Prostate gland (tissue), 2 donors: ENCODE measurements around the gene TNRC6C. TPM values are rescaled to one million over a fixed set of nuclear protein-coding genes. Genes with fewer than 3 reads are reported as not detected.

Experiments
- DNase-seq: peaks from one replicate; pipeline ENCODE4 v3.0.0-alpha.2; 2019; ENCODE audit warnings: low spot score
- H3K27ac ChIP-seq, 2 donors: fragments of 200-600 bp; sonication (generic); 2 replicates each; pipeline ENCODE4 v1.5.1; 2017 to 2019
- H3K27me3 ChIP-seq: fragments of 200-600 bp; sonication (generic); replicated peaks from 2 replicates; pipeline ENCODE4 v1.5.1; 2019; ENCODE audit not compliant: insufficient read depth
- H3K36me3 ChIP-seq, 2 donors: fragments of 200-600 bp; sonication (generic); 1 replicate in 1 of 2; 2 replicates in 1 of 2; pipeline versions ENCODE4 v1.5.1 to v1.8.1; 2017 to 2019
- H3K4me1 ChIP-seq: fragments of 200-600 bp; sonication (generic); replicated peaks from 2 replicates; pipeline ENCODE4 v1.5.1; 2019
- H3K4me3 ChIP-seq, 2 donors: fragments of 200-600 bp; sonication (generic); 2 replicates each; pipeline ENCODE4 v1.5.1; 2017 to 2019
- H3K9me3 ChIP-seq: fragments of 200-600 bp; sonication (generic); 2 replicates; pipeline ENCODE4 v1.5.1; 2017
- CTCF ChIP-seq, 4 experiments: fragments of 200-600 bp in 2 of 4; fragments of 450-650 bp in 2 of 4; sonication (generic) in 2 of 4; IDR thresholded peaks; 1 replicate in 3 of 4; 2 replicates in 1 of 4; pipeline ENCODE4 v1.5.1; 2016 to 2019; ENCODE audit warnings: antibody characterized with exemption in 4 of 4, mild to moderate bottlenecking in 2 of 4, moderate library complexity in 2 of 4
- POLR2A ChIP-seq: fragments of 450-650 bp; IDR thresholded peaks from one replicate; pipeline ENCODE4 v1.6.1; 2016; ENCODE audit warnings: antibody characterized with exemption, mild to moderate bottlenecking
- POLR2AphosphoS5 ChIP-seq: sonication (generic); formaldehyde crosslinking; IDR thresholded peaks from one replicate; pipeline ENCODE4 v1.6.1; 2017; ENCODE audit warnings: antibody characterized with exemption
- WGBS: methylation state at CpG from one replicate; pipeline ENCODE4 v1.1.5; 2018; 5-methylcytosine and 5-hydroxymethylcytosine counted together
- intact Hi-C: fragments of 100-400 bp; cut with DNase I; formaldehyde crosslinking; loops from one replicate; pipeline ENCODE4 v1.14.2; 2022
- total RNA-seq, 2 donors: library from RNA; depleted of rRNA; stranded (reverse); fragments of >200 nt; gene quantifications; one replicate each; pipeline ENCODE4 v1.1.0, GENCODE V29; 2016

The TNRC6C gene
- total RNA-seq, 2 donors from 2014 or later = 15.5 to 29.7 TPM

DNA sequence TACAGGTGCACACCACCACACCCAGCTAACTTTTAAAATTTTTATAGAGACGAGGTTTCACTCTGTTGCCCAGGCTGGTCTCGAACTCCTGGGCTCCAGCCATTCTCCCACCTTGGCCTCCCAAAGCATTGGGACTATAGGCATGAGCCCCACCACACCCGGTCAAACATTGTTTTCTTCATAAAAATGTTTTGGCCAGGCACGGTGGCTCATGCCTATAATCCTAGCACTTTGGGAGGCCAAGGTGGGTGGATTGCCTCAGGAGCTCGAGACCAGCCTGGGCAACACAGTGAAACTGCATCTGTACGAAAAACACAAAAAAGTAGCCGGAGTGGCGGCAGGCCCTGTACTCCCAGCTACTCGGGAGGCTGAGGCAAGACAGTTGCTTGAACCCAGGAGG is 157.9 kb downstream of the TNRC6C start:
- no peaks in the 10 kb centered on the region for H3K36me3 ChIP-seq
- H3K4me3 ChIP-seq = no peak overlapping the region
- intact Hi-C loops = no loop called here
- TF ChIP-seq CTCF (IDR thresholded peaks at IDR 0.05) = no peak
- TF ChIP-seq POLR2A = no peak
- no peak for TF ChIP-seq POLR2AphosphoS5
- H3K4me1 ChIP-seq = peaks cover 25% of the 10 kb centered on the region
- 94% methylated on average over 9 of the region's 9 CpGs for WGBS
- DNase-seq = no peak
- peak overlapping the region in 1 of 2 donors; percentile 45 for H3K27ac ChIP-seq
- no peaks in the 10 kb centered on the region for H3K27me3 ChIP-seq
- H3K9me3 ChIP-seq = no peaks in the 10 kb centered on the region

DNA sequence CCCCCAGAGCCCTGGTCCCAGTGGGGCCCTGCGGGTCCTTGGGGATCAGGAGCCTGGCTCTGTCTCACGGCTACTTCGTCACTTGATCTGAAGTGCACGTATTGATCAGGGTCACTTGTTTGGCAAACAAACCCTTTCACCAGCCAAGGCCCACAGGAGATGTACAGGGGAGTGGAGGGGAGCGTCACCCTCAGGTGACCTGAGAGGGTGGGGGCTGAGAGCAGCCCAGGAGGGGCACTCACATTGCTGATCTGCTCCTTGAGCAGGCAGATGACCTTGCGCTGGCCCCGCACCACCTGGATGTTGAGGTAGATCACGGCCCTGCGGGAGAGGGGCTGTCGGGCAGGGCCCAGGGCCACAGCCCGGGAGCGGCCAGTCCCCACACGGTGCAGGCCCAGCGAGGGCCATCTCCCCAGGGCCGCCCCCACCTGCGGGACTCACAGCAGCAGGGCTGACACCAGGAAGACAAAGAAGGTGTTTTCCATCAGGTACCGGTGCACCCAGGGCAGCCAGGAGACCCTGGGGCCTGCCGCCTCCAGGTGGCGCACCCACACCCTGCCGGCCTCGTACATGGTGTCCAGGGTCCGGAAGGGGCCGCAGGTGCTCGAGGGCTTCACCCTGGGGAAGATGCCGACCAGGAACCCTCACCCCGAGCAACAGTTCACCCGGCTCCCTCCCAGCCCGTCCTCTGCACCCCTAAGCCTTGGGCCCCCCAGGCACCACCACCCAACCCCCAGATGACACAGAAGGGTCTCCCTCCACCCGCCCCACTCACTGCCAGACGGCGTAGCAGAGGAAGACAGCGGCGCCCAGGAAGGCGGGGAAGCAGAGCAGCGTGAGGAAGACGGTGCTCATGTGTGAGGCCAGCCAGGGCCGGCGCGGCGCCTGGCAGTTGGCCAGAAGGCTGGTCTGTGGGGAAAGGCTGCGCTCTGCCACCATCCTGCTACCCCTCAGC is 158.8 kb downstream of the TNRC6C start:
- peak overlapping the region in 1 of 2 donors; percentile 45 for H3K27ac ChIP-seq
- H3K36me3 ChIP-seq = no peaks in the 10 kb centered on the region
- intact Hi-C loops = no loop called here
- DNase-seq = no peak
- TF ChIP-seq POLR2AphosphoS5 (peak; percentile 7), CTCF (IDR thresholded peaks at IDR 0.05) (peak in 3 of 4 experiments; percentile 47 to 71 (median 58)), POLR2A (no peak)
- no peaks in the 10 kb centered on the region for H3K9me3 ChIP-seq
- no peak overlapping the region for H3K4me3 ChIP-seq
- H3K4me1 ChIP-seq = peaks cover 25% of the 10 kb centered on the region
- no peaks in the 10 kb centered on the region for H3K27me3 ChIP-seq
- WGBS = 29% methylated on average over 29 of the region's 41 CpGs

- no peak for DNase-seq
- H3K4me1 ChIP-seq = peaks cover 21% of the 10 kb centered on the region
- WGBS = 80% methylated on average over 10 of the region's 14 CpGs
- no peak overlapping the region for H3K4me3 ChIP-seq
- no peaks in the 10 kb centered on the region for H3K27me3 ChIP-seq
- TF ChIP-seq CTCF (IDR thresholded peaks at IDR 0.05) = no peak
- peak overlapping the region in 1 of 2 donors; percentile 62 for H3K27ac ChIP-seq
- H3K36me3 ChIP-seq = no peaks in the 10 kb centered on the region
- intact Hi-C loops = no loop called here
- no peaks in the 10 kb centered on the region for H3K9me3 ChIP-seq
These were observed 160.3 kb downstream of the TNRC6C start for GRCh38 chr17:78118801-78119241.

DNA sequence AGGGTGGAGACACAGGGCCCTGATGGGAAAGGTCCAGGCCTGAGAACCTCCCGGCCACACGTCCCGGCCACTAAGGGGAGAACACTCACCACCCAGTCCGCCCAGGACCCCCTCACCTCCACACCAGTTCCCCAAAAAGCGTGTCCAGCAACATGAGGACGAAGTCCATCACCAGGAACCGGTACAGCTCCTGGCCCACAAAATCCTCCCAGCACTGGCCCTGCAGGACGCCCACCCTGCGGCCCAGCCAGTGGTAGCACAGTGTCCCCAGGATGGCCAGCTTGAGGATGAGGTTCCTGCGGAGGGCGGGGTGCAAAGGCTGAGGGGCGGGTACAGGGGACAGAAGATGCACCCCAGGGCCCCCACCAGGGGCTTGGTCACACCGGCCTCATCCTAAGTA is 162.0 kb downstream of the TNRC6C start:
- H3K27me3 ChIP-seq = no peaks in the 10 kb centered on the region
- intact Hi-C loops = no loop called here
- no peaks in the 10 kb centered on the region for H3K9me3 ChIP-seq
- H3K27ac ChIP-seq = peak overlapping the region in 1 of 2 donors; percentile 53
- no peaks in the 10 kb centered on the region for H3K36me3 ChIP-seq
- no peak overlapping the region for H3K4me3 ChIP-seq
- H3K4me1 ChIP-seq = peaks cover 7% of the 10 kb centered on the region
- no peak for DNase-seq
- TF ChIP-seq POLR2AphosphoS5 (no peak), CTCF (IDR thresholded peaks at IDR 0.05) (no peak), POLR2A (no peak)
- 97% methylated on average over 13 of the region's 13 CpGs for WGBS
